ENCODE data around the gene ITPRIPL1.

The ITPRIPL1 gene

GRCh38 chr2:96320326-96320725 lies 4.8 kb upstream of the ITPRIPL1 start:
- TF ChIP-seq CTCF (conservative IDR thresholded peaks at IDR 0.05; ENCODE audit: low read depth) = no peak
- no peak for DNase-seq (ENCODE audit: low spot score)
- ChIA-PET POLR2A (ENCODE audit: low non-redundant PET) (interaction anchor here (0.8 kb wide), 1 partner anchor 14 kb away, joined by 3 read pairs; no protein-coding TSS in a partner anchor), CTCF (interaction anchor here (0.7 kb wide), 2 partner anchors 200 to 559 kb away, joined by 3 read pairs; no protein-coding TSS in a partner anchor)
- no peak overlapping the region for H3K27ac ChIP-seq

- CTCF ChIA-PET = interaction anchor here (0.6 to 0.7 kb wide), 3 partner anchors 199 to 558 kb away, joined by 3 read pairs; no protein-coding TSS in a partner anchor
These were observed 4.1 kb upstream of the ITPRIPL1 start for GRCh38 chr2:96320728-96321622.

GRCh38 chr2:96323849-96324248 lies 1.3 kb upstream of the ITPRIPL1 start:
- TF ChIP-seq CTCF (conservative IDR thresholded peaks at IDR 0.05; ENCODE audit: low read depth) = no peak
- DNase-seq (ENCODE audit: low spot score) = no peak
- ChIA-PET CTCF (no interaction called here), POLR2A (ENCODE audit: low non-redundant PET) (no interaction called here)
- no peak overlapping the region for H3K27ac ChIP-seq

More at GRCh38 chr2:96320728-96321622, 4.1 kb upstream of the ITPRIPL1 start:
- no peak for TF ChIP-seq CTCF (conservative IDR thresholded peaks at IDR 0.05; ENCODE audit: low read depth)
- no peak for DNase-seq (ENCODE audit: low spot score)
- POLR2A ChIA-PET (ENCODE audit: low non-redundant PET) = interaction anchor here (0.8 kb wide), 1 partner anchor 14 kb away, joined by 3 read pairs; no protein-coding TSS in a partner anchor
- no peak overlapping the region for H3K27ac ChIP-seq

- POLR2A ChIA-PET (ENCODE audit: low non-redundant PET) = no interaction called here
- DNase-seq (ENCODE audit: low spot score) = no peak
- no peak for TF ChIP-seq CTCF (conservative IDR thresholded peaks at IDR 0.05; ENCODE audit: low read depth)
- CTCF ChIA-PET = no interaction called here
- H3K27ac ChIP-seq = no peak overlapping the region
These were observed 436 bp upstream of the ITPRIPL1 start for GRCh38 chr2:96324721-96325040.

- CTCF ChIA-PET = no interaction called here
- POLR2A ChIA-PET (ENCODE audit: low non-redundant PET) = no interaction called here
- DNase-seq (ENCODE audit: low spot score) = no peak
- TF ChIP-seq CTCF (conservative IDR thresholded peaks at IDR 0.05; ENCODE audit: low read depth) = no peak
- no peak overlapping the region for H3K27ac ChIP-seq
These were observed 753 bp downstream of the ITPRIPL1 start for GRCh38 chr2:96325884-96326255.

GRCh38 chr2:96326564-96326963 lies 1.4 kb downstream of the ITPRIPL1 start:
- ChIA-PET POLR2A (ENCODE audit: low non-redundant PET) (no interaction called here), CTCF (interaction anchor here (0.7 kb wide), 1 partner anchor 236 kb away, joined by 3 read pairs; no protein-coding TSS in a partner anchor)
- TF ChIP-seq CTCF (conservative IDR thresholded peaks at IDR 0.05; ENCODE audit: low read depth) = no peak
- H3K27ac ChIP-seq = no peak overlapping the region
- no peak for DNase-seq (ENCODE audit: low spot score)
